HG03439 (cell line): ENCODE measurements around the gene FFAR1.
"Not testable (repeated sequence)": the region's sequence is repeated elsewhere in the genome, so short reads cannot be mapped to it uniquely, and the experiment has no call there.

Experiments used
- ATAC-seq: cut with Tn5 transposase; IDR thresholded peaks from one replicate; pipeline ENCODE4 v1.9.1; 2021; ENCODE audit warnings: mild to moderate bottlenecking, moderate library complexity; ENCODE audit not compliant: unreplicated experiment

FFAR1 gene

DNA sequence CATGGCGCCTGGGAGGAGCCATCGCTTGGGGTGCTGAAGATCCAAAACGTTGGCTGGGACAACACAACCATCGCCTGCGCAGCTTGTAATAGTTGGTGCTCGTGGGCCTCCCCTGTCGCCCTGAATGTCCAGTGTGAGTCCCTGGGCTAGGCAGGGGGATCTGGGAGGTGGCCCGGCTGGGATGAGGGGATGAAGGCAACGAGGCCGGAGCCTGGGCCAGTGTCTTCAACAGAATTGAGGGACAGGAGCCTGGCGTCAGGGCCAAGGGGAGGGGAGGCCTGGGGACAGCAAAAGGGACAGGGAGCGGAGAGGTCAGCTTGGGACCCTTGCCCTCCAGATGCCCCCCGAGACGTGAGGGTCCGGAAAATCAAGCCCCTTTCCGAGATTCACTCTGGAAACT lies 6.7 kb upstream of the FFAR1 start:
- no peak for ATAC-seq

DNA sequence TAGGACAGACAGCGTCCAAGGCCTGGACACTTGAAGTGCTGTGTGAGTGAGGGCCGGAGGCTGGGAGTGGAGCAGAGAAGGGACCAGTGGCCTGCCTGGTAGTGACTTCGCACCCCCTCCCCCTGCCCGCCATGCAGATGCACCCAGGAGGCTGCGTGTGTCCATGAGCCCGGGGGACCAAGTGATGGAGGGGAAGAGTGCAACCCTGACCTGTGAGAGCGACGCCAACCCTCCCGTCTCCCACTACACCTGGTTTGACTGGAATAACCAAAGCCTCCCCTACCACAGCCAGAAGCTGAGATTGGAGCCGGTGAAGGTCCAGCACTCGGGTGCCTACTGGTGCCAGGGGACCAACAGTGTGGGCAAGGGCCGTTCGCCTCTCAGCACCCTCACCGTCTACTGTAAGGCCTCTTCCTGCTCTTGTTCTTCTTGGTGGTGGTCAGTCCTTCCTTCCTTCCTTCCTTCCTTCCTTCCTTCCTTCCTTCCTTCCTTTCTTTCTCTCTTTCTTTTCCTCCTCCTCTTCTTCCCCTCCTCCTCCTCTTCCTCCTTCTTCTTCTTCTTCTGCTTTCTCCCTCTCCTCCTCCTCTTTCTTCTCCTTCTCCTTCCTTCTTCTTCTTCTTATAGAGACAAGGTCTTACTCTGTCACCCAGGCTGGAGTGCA lies 6.0 kb upstream of the FFAR1 start:
- ATAC-seq = no peak

DNA sequence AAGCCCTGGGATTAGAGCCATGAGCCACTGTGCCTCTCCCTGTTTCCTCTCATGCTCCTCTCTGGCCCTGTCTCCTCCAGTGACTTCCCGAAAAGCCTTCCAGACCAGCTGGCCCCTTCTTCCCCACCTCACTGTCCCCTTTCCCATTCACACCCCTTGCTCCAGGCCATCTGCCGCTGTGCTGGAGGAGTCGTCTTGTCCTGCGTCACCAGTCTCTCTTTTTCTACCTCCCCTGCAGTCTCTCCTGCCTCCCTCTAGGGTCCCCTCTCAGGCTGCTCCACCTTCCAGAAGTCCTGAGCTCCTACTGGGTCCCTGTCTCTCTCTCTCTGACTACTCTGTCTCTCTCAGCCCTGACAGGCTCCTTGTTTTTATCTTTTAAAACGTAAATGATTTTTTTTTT lies 5.3 kb upstream of the FFAR1 start:
- ATAC-seq = no peak

DNA sequence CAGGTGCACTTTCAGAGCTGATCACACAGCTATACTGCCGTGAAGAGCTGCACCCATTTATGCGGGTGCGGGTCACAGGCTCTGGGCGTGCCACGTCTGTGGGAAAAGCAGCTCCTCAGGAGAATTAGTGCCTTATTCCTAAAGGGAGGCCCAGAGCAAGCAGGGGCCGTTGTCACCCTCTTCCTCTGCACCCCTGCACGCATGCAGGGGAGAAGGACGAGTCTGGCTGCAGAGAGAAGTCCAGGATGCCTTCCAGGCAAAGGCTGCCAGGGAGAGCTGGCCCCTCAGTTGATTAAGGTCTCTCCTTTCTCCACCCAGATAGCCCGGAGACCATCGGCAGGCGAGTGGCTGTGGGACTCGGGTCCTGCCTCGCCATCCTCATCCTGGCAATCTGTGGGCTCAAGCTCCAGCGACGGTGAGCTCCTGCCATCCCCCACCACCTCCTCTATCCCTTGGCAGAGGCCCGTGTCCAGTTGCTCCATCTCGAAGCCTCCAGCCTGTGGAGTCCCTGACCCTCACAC lies 3.1 kb upstream of the FFAR1 start:
- ATAC-seq = no peak

DNA sequence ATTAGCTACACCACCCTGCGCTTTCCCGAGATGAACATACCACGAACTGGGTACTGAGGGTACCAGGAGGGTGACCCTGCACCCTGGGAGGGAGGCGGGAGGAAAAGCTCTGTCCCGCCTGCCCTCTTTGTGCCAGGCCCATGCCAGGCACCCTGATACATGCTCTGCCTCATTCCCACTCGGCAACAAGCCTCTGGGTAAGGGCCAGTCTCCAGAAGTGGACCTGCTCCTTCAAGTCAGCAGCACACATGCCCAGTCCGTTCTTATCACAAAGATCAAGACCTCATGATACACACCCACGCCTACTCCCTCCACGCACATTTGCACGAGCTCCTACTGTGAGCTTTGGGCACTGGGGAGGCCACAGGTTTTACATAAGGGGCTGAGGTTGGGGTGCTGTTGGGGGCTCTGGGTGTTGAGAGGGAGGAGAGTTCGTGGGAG lies 2.0 kb upstream of the FFAR1 start:
- no peak for ATAC-seq

DNA sequence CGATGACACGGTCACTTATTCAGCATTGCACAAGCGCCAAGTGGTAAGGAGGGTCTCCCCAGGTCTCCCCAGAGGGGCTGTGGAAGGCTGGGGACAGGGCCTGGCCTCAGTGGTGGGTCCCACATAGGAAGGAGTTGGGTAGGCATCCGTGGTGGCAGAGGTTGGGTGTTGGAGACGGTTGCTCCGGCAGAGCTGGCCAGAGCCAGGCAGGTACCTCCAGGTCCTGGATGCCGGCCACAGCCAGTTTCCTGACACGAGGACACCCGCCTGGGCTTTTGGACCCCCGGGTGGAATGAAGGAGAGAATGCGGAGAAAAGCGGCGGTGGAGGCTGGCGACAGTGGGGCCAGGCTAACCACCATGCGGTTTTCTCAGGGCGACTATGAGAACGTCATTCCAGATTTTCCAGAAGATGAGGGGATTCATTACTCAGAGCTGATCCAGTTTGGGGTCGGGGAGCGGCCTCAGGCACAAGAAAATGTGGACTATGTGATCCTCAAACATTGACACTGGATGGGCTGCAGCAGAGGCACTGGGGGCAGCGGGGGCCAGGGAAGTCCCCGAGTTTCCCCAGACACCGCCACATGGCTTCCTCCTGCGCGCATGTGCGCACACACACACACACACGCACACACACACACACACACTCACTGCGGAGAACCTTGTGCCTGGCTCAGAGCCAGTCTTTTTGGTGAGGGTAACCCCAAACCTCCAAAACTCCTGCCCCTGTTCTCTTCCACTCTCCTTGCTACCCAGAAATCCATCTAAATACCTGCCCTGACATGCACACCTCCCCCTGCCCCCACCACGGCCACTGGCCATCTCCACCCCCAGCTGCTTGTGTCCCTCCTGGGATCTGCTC lies 1.3 kb upstream of the FFAR1 start:
- peak; percentile 42 for ATAC-seq

DNA sequence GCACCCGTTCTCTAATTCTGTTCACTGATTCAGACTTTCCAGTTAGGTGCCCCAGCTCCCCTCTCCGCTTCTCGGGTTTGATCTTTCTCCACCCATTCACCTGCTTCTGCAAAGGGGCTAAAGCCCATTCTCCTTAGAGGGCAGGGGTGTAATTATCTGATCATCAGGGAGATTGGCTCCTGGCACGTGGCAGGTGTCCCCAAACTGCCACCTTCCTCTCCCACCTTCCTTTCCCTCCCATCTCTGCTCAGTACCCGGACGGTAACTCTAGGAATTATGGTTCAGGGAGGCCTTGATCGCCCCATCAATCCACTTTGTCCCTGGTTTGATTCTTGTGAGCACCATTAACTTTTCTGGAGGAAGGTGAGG lies 212 bp downstream of the FFAR1 start:
- ATAC-seq = no peak

DNA sequence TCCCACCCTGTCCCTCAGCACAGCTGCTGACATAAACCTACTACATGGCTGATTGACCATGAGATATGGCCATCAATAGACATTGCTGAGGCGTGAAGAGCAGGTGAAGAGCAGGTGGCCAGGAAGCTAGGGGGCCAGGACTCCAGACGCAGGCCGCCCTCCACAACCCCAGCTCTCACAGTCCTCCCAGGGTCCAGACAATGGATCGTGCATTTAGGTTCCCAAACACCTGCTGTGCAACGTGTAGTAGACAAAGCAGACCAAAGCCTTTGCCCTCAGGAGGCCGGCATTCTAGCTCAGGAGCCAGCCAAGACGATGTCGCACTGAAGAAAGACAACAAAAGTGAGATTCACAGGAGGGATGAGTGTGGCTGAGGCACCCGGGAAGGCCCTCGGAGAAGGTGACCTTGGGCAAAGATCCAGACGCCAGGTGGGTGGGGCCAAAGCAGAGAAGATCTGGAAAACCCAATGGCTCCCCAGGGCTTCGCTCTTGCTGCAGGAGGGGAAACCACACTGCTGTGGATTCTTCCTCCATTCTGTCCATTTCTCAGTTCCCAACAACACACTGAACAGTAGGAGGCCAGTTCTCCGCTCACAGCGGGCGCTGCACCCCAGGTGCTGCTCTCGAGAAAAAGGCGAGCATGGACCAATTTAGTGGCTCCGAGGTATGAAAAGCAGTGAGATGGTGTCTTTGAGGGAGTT lies 1.4 kb downstream of the FFAR1 start:
- ATAC-seq = no peak

DNA sequence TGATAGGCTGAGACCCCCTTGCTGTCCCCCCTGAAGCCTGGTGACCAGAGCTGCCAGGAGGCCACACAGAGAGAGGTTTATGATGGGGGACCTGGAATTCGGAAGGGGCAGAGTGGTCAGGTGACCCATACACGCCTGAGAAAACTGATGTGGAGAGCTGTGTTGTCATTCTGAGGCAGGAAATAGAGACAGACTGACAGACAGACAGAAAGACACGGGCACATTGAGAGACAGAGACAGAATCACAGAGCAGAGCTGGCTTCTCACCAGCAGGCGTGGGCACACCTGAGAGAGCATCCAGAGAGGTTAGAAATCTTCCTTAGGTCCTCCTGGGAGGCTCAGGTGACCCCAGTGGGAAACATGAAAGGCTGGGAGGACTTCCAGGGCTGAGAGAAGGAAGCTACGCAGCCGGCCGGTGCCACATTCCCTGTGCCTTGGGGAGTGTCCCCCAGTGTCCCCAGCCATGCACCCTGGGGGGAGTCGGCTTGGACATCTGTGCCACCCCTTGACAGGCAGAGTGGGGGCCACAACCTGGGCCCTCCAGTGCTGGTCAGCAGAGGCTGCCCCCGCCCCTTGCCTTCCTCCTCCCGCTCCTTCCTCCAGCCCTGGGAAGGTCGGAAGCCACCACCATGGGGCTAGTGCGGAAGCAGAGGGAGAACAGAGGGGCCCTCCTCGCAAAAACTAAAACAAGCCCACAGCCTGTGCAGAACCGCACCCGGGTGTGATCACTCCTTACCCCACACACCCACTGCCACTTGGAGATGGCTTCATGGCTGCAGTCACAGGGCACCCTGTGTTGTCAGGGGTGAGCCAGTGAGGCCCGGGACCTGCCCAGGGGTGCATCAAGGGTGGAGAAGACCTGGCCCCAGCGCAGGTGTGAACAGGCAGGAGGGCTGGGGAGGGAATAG lies 2.2 kb downstream of the FFAR1 start:
- no peak for ATAC-seq

DNA sequence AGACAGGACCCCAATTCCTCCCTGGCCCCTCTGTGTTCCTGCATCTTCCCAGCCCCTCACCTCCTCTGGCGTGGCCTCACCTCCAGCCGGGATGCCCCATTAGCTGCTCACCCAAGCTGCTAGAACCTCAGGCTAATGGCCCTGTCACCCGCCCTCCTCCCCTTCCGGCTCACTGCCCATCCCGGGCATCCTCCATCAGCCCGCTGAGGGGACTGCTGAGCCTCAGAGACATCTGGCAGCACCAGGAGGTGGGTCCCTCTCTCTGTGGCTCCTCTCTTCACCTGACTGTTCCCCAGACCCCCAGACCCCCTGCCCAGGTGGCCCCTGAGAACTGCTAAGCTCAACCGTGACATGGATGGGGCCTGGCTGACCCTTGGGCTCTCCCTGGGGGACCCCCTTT lies 2.9 kb downstream of the FFAR1 start:
- no peak for ATAC-seq

DNA sequence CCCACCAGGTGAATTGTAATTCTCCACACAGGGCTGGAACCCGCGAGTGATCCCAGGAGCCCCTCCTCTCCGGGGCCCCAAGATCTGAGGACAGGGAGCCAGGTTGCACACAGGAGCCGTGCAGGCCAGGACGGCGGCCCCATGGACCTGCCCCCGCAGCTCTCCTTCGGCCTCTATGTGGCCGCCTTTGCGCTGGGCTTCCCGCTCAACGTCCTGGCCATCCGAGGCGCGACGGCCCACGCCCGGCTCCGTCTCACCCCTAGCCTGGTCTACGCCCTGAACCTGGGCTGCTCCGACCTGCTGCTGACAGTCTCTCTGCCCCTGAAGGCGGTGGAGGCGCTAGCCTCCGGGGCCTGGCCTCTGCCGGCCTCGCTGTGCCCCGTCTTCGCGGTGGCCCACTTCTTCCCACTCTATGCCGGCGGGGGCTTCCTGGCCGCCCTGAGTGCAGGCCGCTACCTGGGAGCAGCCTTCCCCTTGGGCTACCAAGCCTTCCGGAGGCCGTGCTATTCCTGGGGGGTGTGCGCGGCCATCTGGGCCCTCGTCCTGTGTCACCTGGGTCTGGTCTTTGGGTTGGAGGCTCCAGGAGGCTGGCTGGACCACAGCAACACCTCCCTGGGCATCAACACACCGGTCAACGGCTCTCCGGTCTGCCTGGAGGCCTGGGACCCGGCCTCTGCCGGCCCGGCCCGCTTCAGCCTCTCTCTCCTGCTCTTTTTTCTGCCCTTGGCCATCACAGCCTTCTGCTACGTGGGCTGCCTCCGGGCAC lies 3.9 kb downstream of the FFAR1 start:
- ATAC-seq = no peak

DNA sequence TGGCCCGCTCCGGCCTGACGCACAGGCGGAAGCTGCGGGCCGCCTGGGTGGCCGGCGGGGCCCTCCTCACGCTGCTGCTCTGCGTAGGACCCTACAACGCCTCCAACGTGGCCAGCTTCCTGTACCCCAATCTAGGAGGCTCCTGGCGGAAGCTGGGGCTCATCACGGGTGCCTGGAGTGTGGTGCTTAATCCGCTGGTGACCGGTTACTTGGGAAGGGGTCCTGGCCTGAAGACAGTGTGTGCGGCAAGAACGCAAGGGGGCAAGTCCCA lies 4.4 kb downstream of the FFAR1 start:
- no peak for ATAC-seq

DNA sequence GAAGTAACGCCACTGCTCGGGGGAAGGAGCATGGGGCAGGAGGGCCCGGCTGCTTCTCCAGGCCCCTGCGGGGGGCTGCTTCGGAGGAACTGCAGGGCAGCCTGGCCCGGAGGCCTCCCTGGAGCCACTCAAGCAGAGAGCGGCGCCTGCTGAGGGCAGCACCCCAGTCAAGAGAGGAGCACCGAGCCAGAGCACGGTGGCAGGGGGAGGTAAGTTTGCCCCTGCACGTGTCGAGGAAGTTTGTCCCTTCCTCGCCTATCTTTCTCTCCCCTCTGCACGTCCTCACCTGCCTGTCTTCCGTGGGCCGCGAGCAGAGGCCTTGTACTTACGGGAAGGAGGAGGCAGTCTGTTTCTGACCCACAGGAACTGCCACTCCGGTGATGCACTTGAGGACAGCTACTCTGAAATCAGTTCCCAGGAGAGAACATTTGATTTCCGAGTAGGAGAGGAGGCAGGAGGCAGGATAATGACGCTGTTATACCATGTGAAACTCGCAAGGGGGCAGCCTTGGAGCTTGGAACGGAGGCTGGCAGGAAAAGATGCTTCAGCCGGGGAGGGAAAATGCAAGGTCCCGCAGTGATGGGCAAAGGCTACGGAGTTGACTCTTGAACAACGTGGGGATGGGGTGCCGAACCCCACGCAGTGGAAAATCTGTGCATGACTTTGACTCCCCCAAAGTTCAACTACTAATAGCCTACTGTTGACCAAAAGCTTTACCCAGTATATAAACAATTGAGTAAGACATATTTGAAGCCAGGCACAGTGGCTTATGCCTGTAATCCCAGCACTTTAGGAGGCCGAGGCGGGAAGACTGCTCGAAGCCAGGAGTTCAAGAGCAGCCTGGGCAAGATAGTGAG lies 5.0 kb downstream of the FFAR1 start:
- no peak for ATAC-seq

DNA sequence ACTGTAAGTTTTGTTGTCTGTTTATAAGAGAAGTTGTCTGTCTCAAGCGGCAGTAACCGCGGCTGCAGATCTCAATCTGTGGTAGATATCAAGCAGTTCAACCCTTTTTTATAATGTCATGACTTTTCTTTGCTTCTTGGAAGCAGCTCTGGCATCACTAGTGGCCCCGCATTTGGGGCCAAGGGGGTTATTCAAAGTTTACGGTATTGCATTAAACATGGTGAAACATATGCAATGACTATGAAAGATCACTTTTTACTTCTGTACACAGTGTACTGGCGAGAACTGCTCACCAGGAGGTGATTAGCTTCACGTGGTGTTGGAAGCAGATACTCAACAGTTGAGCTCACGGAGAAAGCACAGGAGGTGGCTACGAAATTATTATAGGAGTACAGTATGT lies 5.9 kb downstream of the FFAR1 start:
- no peak for ATAC-seq

DNA sequence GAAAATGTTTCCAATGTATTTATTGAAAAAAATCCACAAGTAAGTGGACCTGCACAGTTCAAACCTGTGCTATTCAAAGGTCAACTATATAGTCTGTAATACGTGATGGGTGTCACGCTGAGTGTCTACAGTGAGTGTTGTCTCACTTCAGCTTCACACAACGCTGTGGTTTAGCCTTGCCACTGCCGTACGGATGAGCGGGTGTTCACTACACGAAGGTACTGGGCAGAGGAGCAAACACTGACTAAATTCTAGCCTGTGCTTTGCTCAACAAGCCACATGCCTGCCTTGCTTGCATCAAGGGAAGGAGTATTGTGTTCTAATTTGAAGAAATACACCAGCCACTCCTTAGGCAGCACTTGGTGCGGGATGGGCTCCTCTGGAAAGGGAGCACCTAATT lies 7.2 kb downstream of the FFAR1 start:
- no peak for ATAC-seq

DNA sequence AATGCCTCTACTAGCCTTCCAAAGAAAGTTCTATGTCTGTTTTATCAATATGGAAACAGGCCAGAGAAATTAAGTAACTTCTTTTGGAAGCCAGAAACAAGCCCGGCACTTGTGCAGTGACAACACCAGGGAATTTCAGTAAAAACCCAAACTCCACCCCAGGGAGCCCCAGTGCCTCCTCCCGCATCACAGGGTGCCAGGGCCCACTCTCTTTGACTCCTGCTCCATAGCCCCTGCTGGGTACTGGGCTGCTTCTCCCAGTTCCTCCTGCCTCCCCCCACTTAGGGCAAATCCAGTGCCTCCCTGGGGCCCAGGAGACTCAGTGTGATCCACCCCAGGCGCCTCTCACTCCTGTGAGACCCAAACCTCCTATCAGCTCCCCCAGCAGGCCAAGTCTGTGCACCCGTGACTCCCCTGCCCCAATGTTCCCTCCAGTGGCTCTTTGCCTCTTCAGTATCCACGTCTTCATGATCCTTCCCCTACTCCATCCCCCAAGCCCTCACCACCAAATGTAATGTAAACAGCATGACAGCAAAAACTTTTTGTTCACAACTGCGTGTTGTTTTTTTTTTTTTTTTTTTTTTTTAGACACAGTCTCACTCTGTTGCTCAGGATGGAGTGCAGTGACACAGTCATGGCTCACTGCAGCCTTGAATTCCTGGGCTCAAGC lies 8.2 kb downstream of the FFAR1 start:
- no peak for ATAC-seq

DNA sequence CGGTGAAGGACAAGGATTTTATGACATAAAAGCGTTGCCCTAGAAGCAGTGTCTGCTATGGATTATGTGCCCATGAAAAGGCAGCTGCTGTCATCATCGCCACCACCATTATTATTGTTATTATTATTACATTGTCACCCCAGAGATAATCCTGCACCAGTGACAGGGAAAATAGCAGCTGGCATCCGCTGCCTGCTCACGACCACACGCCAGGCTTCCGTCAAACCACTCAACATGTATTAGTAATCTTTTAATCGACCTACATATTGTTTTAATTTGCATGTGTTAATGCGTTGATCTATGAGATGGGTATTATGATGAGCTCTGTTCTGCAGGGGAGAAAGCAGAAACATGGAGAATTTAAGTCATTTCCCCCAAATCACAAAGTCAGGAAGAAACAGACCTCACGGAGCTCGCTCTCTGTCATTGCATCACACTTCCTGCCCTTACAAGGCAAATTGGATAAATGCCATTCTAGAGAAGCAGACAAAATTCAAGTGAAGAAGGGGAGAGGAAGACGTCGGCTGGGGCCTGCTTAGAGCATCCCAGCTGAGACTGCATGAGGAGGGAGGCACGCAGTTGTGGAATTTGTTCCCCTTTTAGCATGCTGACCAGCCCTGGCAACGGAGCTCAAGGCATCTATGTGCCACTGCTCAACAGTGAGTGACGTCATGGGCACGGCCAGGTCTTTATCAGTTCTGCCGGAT lies 10.3 kb downstream of the FFAR1 start, which contains the start of gene FFAR3:
Gene FFAR3, plus strand, starts transcription at position 594 of the 707 bp plus-strand sequence. CDS start 431 bp downstream, outside the sequence.
- no peak for ATAC-seq

DNA sequence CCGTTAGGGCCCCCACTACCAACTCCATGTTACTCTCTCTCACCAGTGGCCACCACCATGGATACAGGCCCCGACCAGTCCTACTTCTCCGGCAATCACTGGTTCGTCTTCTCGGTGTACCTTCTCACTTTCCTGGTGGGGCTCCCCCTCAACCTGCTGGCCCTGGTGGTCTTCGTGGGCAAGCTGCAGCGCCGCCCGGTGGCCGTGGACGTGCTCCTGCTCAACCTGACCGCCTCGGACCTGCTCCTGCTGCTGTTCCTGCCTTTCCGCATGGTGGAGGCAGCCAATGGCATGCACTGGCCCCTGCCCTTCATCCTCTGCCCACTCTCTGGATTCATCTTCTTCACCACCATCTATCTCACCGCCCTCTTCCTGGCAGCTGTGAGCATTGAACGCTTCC lies 11.1 kb downstream of the FFAR1 start:
- not testable (repeated sequence) for ATAC-seq
